Keratinocyte (primary cell): ENCODE results near the gene HP. TPM values are rescaled to one million over a fixed set of nuclear protein-coding genes. Genes with fewer than 3 reads are reported as not detected.

Experiments
- DNase-seq: peaks from one replicate; pipeline ENCODE4 v3.0.0-alpha.2; 2011; ENCODE audit warnings: low read depth, missing footprints, low spot score
- FAIRE-seq: peaks from 2 replicates; lab custom pipeline; 2011; peaks lifted over from hg19 to GRCh38; lab: Jason Lieb, UNC
- H2AFZ ChIP-seq: 2 replicates; pipeline ENCODE4 v1.6.0; 2012; ENCODE audit warnings: low read length, control low read depth, inconsistent platforms; ENCODE audit not compliant: control insufficient read depth
- H3K27ac ChIP-seq: 2 replicates; pipeline ENCODE4 v1.5.1; 2011; ENCODE audit warnings: low read length; ENCODE audit not compliant: control insufficient read depth, insufficient read depth
- H3K27me3 ChIP-seq: 3 replicates; pipeline ENCODE4 v1.6.0; 2011; ENCODE audit warnings: low read length; ENCODE audit not compliant: control insufficient read depth, insufficient read depth; ENCODE audit errors: extremely low read depth
- H3K36me3 ChIP-seq, 2 experiments: 2 replicates in 1 of 2; 3 replicates in 1 of 2; pipeline ENCODE4 v1.5.1; 2011; ENCODE audit warnings: low read length in 2 of 2, mild to moderate bottlenecking in 1 of 2; ENCODE audit not compliant: control insufficient read depth in 2 of 2, insufficient read depth in 2 of 2; ENCODE audit errors: extremely low read depth in 1 of 2
- H3K4me1 ChIP-seq: 3 replicates; pipeline ENCODE4 v1.5.1; 2011; ENCODE audit warnings: low read length; ENCODE audit not compliant: control insufficient read depth, insufficient read depth; ENCODE audit errors: extremely low read depth
- H3K4me2 ChIP-seq: 3 replicates; pipeline ENCODE4 v1.6.0; 2011; ENCODE audit warnings: low read depth, low read length; ENCODE audit not compliant: control insufficient read depth, insufficient read depth; ENCODE audit errors: extremely low read depth
- H3K4me3 ChIP-seq, 3 experiments: fragments of 200-600 bp in 1 of 3; sonication (generic) in 1 of 3; 2 replicates in 2 of 3; 3 replicates in 1 of 3; pipeline ENCODE4 v1.5.1; 2011 to 2016; ENCODE audit warnings: low read length in 3 of 3, mild to moderate bottlenecking in 3 of 3, control low read depth in 2 of 3, inconsistent platforms in 1 of 3, low read depth in 1 of 3, mixed read lengths in 1 of 3, mixed run types in 1 of 3, moderate library complexity in 1 of 3; ENCODE audit not compliant: control insufficient read depth in 2 of 3, insufficient read depth in 2 of 3; ENCODE audit errors: extremely low read depth in 1 of 3
- H3K79me2 ChIP-seq: 2 replicates; pipeline ENCODE4 v1.6.0; 2012; ENCODE audit warnings: low read length; ENCODE audit not compliant: control insufficient read depth, insufficient read depth
- H3K9ac ChIP-seq: 3 replicates; pipeline ENCODE4 v1.6.0; 2011; ENCODE audit warnings: low read length; ENCODE audit not compliant: control insufficient read depth, insufficient read depth; ENCODE audit errors: extremely low read depth
- H3K9me1 ChIP-seq: 3 replicates; pipeline ENCODE4 v1.6.0; 2011; ENCODE audit warnings: low read length; ENCODE audit not compliant: control insufficient read depth, insufficient read depth; ENCODE audit errors: extremely low read depth
- H3K9me3 ChIP-seq: 2 replicates; pipeline ENCODE4 v1.5.1; 2012; ENCODE audit warnings: low read depth, low read length; ENCODE audit not compliant: control insufficient read depth
- H4K20me1 ChIP-seq: 3 replicates; pipeline ENCODE4 v1.6.0; 2011; ENCODE audit warnings: low read length; ENCODE audit not compliant: control insufficient read depth, insufficient read depth; ENCODE audit errors: extremely low read depth
- CTCF ChIP-seq, 3 experiments: IDR thresholded peaks in 1 of 3; conservative IDR thresholded peaks in 1 of 3; optimal IDR thresholded peaks in 1 of 3; 2 replicates in 2 of 3; 3 replicates in 1 of 3; pipeline versions ENCODE3 to v1.5.1; 2011; ENCODE audit warnings: low read length in 3 of 3, mild to moderate bottlenecking in 3 of 3, moderate library complexity in 2 of 3, control low read depth in 1 of 3, inconsistent platforms in 1 of 3; ENCODE audit not compliant: insufficient read depth in 2 of 3; ENCODE audit errors: extremely low read depth in 1 of 3
- EZH2 ChIP-seq: IDR thresholded peaks from one replicate; pipeline ENCODE4 v1.6.1; 2012; ENCODE audit warnings: inconsistent platforms, mild to moderate bottlenecking, low read length, moderate library complexity
- dilution Hi-C: fragments of 300-500 bp; cut with MboI; formaldehyde crosslinking; loops from one replicate; pipeline ENCODE4 v1.7.0; 2020; ENCODE audit warnings: low sequenced_read_pairs; ENCODE audit not compliant: extremely low pct_ligation_motif_present
- polyA plus RNA-seq, 5 experiments: library from polyadenylated mRNA; depleted of rRNA in 3 of 5; stranded (reverse) in 3 of 5; stranded (forward) in 1 of 5; unstranded in 1 of 5; fragments of >200 nt; gene quantifications; 1 replicate in 1 of 5; 2 replicates in 3 of 5; 3 replicates in 1 of 5; pipeline versions ENCODE4 v1.2.1 to v1.2.3, GENCODE V29; 2011 to 2012; ENCODE audit warnings: missing spikeins in 2 of 5, low read depth in 1 of 5, low replicate concordance in 1 of 5

Gene HP
- polyA plus RNA-seq, 1 donor (not counting 4 experiments of a cell fraction or from before 2014, with no cell fraction given), result 0.43 TPM

GRCh38 chr16:72107371-72107770, 53.1 kb downstream of the HP start:
- Histone ChIP-seq H3K9ac (no peak overlapping the region), H3K27me3 (no peaks in the 10 kb centered on the region), H3K4me1 (no peaks in the 10 kb centered on the region), H3K4me2 (no peak overlapping the region), H3K27ac (no peak overlapping the region), H2AFZ (no peak overlapping the region), H3K36me3 (peaks cover 62 to 64% of the 10 kb centered on the region in 2 experiments), H3K79me2 (no peaks in the 10 kb centered on the region), H3K9me3 (no peaks in the 10 kb centered on the region), H4K20me1 (no peaks in the 10 kb centered on the region), H3K4me3 (no peak overlapping the region), H3K9me1 (no peaks in the 10 kb centered on the region)
- FAIRE-seq, result no peak
- no peak for DNase-seq
- TF ChIP-seq EZH2, result no peak
- no peak for TF ChIP-seq CTCF (optimal IDR thresholded peaks at IDR 0.05 in 1 of 3, IDR thresholded peaks at IDR 0.05 in 1 of 3, conservative IDR thresholded peaks at IDR 0.05 in 1 of 3; ENCODE audit: extremely low read depth in 1 of 3, insufficient read depth in 2 of 3, low read length in 3 of 3)
- dilution Hi-C loops, result no loop called here

DNA sequence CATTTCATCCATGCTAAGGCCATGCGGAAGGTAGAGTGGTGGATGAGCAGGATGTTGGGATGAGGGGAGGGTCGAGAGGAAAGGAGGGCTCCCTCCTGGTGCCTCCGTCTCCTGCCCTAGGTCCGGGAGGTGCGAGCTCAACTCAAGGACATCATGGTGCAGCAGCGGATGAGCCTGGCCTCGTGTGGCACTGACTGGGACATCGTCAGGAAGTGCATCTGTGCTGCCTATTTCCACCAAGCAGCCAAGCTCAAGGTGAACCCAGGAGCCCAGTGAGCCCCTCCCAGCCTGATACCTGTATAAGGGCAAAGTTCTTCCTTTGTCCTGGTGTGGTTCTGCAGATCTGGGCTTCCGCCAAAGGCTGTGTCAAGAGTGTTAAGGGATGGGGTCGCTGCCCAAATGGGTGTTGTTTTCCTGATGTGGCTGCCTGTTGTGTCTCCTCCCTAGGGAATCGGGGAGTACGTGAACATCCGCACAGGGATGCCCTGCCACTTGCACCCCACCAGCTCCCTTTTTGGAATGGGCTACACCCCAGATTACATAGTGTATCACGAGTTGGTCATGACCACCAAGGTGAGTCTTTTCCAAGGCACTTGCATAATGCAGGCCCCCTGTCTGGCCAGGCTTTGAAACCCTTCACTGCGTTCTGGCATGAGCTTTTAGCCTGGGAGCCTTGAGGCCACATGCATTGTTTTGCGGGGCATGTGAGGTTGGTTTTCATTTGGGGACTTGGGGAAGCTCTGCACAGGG, 54.2 kb downstream of the HP start:
- Histone ChIP-seq H4K20me1 (no peaks in the 10 kb centered on the region), H3K27me3 (no peaks in the 10 kb centered on the region), H3K9me3 (no peaks in the 10 kb centered on the region), H3K4me1 (no peaks in the 10 kb centered on the region), H3K4me2 (no peak overlapping the region), H3K27ac (no peak overlapping the region), H3K9ac (no peak overlapping the region), H3K36me3 (peaks cover 56 to 62% of the 10 kb centered on the region in 2 experiments), H2AFZ (no peak overlapping the region), H3K9me1 (no peaks in the 10 kb centered on the region), H3K4me3 (no peak overlapping the region), H3K79me2 (no peaks in the 10 kb centered on the region)
- no peak for DNase-seq
- dilution Hi-C loops, result no loop called here
- TF ChIP-seq CTCF (optimal IDR thresholded peaks at IDR 0.05 in 1 of 3, IDR thresholded peaks at IDR 0.05 in 1 of 3, conservative IDR thresholded peaks at IDR 0.05 in 1 of 3; ENCODE audit: extremely low read depth in 1 of 3, insufficient read depth in 2 of 3, low read length in 3 of 3) (no peak), EZH2 (no peak)
- FAIRE-seq, result no peak
